Erythroblast (primary cell): ENCODE measurements around the gene DHRS2.

Experiments used
- GATA1 ChIP-seq: IDR thresholded peaks from 2 replicates; pipeline ENCODE4 v1.6.1; 2011; ENCODE audit warnings: low read depth, mild to moderate bottlenecking, control low read depth, low read length, moderate library complexity
- POLR2A ChIP-seq: IDR thresholded peaks from 2 replicates; pipeline ENCODE4 v1.6.1; 2011; ENCODE audit warnings: mild to moderate bottlenecking, low read length

DNA sequence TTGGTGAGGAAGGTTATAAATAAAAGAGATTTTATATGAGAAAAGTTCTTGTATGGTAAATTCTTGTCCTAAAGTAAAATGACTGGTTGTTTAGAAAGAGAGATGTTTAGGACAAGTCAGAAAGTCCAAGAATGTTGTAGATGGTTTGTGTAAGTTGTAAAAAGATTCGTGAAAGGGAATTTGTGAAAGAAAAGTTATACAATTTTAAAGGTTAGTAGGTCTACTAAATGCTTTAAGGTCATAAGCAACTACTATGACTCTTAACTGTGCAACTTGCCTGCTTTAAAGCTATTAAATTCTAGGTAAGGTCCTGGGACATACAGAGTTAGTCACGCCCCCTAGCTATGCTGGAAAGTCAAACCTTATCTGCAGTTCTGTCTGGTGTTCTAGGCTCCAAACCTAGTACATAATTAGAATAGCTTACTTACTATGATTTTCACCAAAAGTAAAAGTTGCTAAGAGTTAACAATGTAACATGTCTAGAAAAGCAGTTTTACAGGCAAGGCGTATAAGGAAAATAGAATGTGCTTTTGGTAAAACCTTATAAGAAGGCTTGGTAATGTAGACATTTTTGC, 11.2 kb upstream of the DHRS2 start:
- TF ChIP-seq GATA1 (no peak), POLR2A (no peak)
